ENCODE results near the gene AIFM1.

The AIFM1 gene

DNA sequence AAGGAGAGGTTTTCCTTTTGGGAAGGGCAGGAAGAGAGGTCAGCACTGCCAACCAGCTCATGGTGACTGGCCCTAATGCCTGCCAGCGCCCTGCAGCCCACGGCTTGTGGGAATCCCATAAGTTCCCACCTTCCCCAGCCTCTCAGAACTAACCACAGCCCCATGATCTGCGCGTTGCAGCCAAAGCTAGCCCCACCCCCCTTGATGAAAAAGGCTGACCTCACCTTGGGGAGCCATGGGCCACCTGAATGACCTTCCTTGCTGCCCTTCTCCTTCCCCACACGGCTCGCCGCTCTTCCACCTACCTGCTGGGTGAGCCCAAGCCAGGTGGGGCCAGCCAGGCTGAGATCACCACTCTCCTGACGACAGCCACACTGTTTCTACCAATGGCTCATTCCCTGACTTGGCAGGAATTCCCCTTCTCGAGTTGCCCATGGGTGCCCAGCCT is 51.5 kb downstream of the AIFM1 start:
- no peak overlapping the region for H2AFZ ChIP-seq (ENCODE audit: low read length)
- H3K9me2 ChIP-seq (replicated peaks; ENCODE audit: insufficient read depth, low read length) = no peaks in the 10 kb centered on the region
- no peaks in the 10 kb centered on the region for H3K36me3 ChIP-seq (replicated peaks; ENCODE audit: insufficient read depth, low read length)
- H4K20me1 ChIP-seq (ENCODE audit: insufficient read depth, low read length) = no peaks in the 10 kb centered on the region
- no peak overlapping the region for H3K4me3 ChIP-seq (ENCODE audit: low read length)
- no peak for DNase-seq
- H3K27ac ChIP-seq (ENCODE audit: low read length) = no peak overlapping the region
- no peaks in the 10 kb centered on the region for H3K9me3 ChIP-seq (replicated peaks; ENCODE audit: insufficient read depth, low read length)
- H3K79me2 ChIP-seq (ENCODE audit: low read length) = peaks cover 8% of the 10 kb centered on the region
- H3K27me3 ChIP-seq (replicated peaks; ENCODE audit: insufficient read depth, low read length) = no peaks in the 10 kb centered on the region
- no peak overlapping the region for H3K9ac ChIP-seq (ENCODE audit: low read length)
- H3F3A ChIP-seq (ENCODE audit: insufficient read depth, low read length) = no peaks in the 10 kb centered on the region
- H3K4me1 ChIP-seq (ENCODE audit: low read length) = no peaks in the 10 kb centered on the region
- no peak overlapping the region for H3K4me2 ChIP-seq (ENCODE audit: low read depth, low read length)
- TF ChIP-seq, protein P1, sequence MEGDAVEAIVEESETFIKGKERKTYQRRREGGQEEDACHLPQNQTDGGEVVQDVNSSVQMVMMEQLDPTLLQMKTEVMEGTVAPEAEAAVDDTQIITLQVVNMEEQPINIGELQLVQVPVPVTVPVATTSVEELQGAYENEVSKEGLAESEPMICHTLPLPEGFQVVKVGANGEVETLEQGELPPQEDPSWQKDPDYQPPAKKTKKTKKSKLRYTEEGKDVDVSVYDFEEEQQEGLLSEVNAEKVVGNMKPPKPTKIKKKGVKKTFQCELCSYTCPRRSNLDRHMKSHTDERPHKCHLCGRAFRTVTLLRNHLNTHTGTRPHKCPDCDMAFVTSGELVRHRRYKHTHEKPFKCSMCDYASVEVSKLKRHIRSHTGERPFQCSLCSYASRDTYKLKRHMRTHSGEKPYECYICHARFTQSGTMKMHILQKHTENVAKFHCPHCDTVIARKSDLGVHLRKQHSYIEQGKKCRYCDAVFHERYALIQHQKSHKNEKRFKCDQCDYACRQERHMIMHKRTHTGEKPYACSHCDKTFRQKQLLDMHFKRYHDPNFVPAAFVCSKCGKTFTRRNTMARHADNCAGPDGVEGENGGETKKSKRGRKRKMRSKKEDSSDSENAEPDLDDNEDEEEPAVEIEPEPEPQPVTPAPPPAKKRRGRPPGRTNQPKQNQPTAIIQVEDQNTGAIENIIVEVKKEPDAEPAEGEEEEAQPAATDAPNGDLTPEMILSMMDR (IDR thresholded peaks at IDR 0.05; ENCODE audit: low read length) = no peak
- TF ChIP-seq EZH2phosphoT487 (IDR thresholded peaks at IDR 0.05; ENCODE audit: low read length) = no peak
- no peak for TF ChIP-seq EZH2 (optimal IDR thresholded peaks at IDR 0.05; ENCODE audit: low read depth, low read length)

DNA sequence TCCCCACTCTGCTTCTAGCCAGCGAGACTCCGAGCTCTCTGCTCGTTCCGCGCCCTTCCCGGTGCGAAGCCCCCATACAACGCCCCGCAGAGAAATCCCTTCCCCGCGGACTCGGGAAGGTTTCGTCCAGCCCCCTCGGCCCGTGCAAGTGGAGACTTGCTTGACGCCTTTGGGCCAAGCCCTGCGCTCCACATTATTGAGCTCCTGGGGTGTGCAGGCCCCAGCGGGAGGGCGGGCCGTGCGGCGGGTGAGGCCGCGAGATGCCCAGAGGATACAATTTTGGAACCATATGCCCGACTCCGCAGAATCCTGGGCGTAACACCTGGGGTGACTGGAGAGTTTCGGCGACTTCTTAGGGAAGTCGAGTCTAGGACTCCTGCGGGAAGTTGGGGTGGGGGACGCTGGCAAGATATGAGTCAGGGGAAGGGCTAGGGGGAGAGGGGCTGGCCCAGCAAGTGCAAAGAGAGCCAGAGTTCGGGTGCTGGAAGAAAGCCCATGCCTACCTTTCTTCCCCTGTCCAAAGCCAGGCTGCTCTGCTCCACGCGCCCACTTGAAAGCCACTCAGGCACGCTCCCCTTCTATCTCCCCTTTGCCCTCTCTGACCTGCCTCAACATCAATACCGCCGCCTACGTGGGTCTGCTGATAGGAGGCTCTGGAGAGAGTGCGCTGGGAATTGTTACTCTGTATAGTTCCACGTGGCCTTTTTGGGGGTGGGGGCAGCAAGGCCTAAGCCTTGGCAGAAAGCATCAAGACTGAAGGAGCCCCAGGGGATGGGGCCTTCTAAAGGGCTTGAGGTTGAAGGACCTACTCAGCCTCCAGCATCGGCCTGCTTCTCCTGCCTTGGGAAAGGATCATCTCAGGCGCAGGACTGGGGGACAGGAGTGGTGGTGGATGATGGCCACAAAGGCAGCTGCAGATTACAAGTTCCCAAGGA is 54.2 kb downstream of the AIFM1 start:
- no peaks in the 10 kb centered on the region for H3K9me3 ChIP-seq (replicated peaks; ENCODE audit: insufficient read depth, low read length)
- no peaks in the 10 kb centered on the region for H3K36me3 ChIP-seq (replicated peaks; ENCODE audit: insufficient read depth, low read length)
- no peak overlapping the region for H2AFZ ChIP-seq (ENCODE audit: low read length)
- no peaks in the 10 kb centered on the region for H4K20me1 ChIP-seq (ENCODE audit: insufficient read depth, low read length)
- no peak overlapping the region for H3K27ac ChIP-seq (ENCODE audit: low read length)
- H3K4me1 ChIP-seq (ENCODE audit: low read length) = no peaks in the 10 kb centered on the region
- peaks cover 27% of the 10 kb centered on the region for H3K79me2 ChIP-seq (ENCODE audit: low read length)
- no peak overlapping the region for H3K4me3 ChIP-seq (ENCODE audit: low read length)
- no peak for DNase-seq
- H3F3A ChIP-seq (ENCODE audit: insufficient read depth, low read length) = no peaks in the 10 kb centered on the region
- H3K9me2 ChIP-seq (replicated peaks; ENCODE audit: insufficient read depth, low read length) = no peaks in the 10 kb centered on the region
- no peaks in the 10 kb centered on the region for H3K27me3 ChIP-seq (replicated peaks; ENCODE audit: insufficient read depth, low read length)
- no peak overlapping the region for H3K9ac ChIP-seq (ENCODE audit: low read length)
- TF ChIP-seq EZH2 (optimal IDR thresholded peaks at IDR 0.05; ENCODE audit: low read depth, low read length) (no peak), EZH2phosphoT487 (IDR thresholded peaks at IDR 0.05; ENCODE audit: low read length) (no peak)
- TF ChIP-seq, protein P1 (IDR thresholded peaks at IDR 0.05; ENCODE audit: low read length) = no peak
- H3K4me2 ChIP-seq (ENCODE audit: low read depth, low read length) = no peak overlapping the region

DNA sequence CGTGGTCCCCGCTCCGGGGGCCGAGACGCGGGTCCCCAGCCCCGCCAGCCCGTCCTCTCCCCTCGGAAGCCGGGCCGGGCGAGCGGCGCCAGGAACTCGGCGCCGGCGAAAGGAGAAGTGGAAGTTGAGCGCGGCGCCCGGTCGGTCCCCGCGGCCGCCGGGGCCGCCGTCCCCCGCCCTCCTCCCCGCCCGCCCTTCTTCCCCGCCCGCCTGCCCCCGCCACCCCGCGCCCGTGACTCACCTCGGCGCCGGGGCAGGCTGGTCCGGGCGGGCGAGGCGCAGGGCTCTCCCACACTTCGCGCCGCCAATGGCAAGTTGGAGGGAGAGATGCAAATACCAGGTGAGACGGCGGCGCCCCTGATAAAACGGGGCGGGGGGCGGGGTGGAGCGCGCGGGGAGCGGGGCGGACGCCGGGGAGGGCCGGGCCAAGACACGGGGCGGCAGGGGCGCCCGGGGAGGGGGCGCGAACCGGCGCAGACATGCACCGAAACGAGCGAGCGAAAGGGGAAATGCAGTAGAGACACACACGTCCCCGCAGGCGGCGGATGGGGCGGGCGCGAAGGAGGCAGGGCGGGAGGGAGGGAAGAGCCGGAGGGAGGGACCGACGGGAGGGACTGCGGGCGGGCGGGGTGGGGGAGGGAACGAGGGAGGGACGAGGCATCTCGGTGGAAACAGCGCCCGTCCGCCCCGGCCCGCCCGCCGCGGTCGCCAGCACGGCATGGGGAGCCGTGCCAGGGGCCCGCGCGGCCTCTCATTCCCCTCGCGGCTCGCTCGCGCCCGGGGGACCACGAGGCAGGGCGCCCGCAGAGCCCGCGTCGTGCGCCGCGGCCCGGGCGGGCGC is 55.0 kb downstream of the AIFM1 start, which contains the start of gene ELF4:
ELF4 (minus strand) TSS at position 119 of the 841 bp plus-strand sequence. CDS start 29,167 bp downstream, outside the sequence.
- peak within 1 kb of the TSS; percentile 73 for H3K9ac ChIP-seq (ENCODE audit: low read length)

More for the DNA sequence above, 55.0 kb downstream of the AIFM1 start, which contains the start of gene ELF4:
- Histone ChIP-seq H3F3A (ENCODE audit: insufficient read depth, low read length) (no peaks in the 10 kb centered on the region), H4K20me1 (ENCODE audit: insufficient read depth, low read length) (no peaks in the 10 kb centered on the region), H3K27me3 (replicated peaks; ENCODE audit: insufficient read depth, low read length) (no peaks in the 10 kb centered on the region), H3K79me2 (ENCODE audit: low read length) (peaks cover 33% of the 10 kb centered on the region), H3K27ac (ENCODE audit: low read length) (no peak within 1 kb of the TSS; the same call in 1 of the 2 replicates), H3K4me1 (ENCODE audit: low read length) (no peaks in the 10 kb centered on the region), H3K4me3 (ENCODE audit: low read length) (peak within 1 kb of the TSS; percentile 69), H2AFZ (ENCODE audit: low read length) (peak within 1 kb of the TSS; percentile 63), H3K36me3 (replicated peaks; ENCODE audit: insufficient read depth, low read length) (no peaks in the 10 kb centered on the region), H3K9me2 (replicated peaks; ENCODE audit: insufficient read depth, low read length) (no peaks in the 10 kb centered on the region), H3K9me3 (replicated peaks; ENCODE audit: insufficient read depth, low read length) (no peaks in the 10 kb centered on the region), H3K4me2 (ENCODE audit: low read depth, low read length) (peak within 1 kb of the TSS; percentile 66)
- DNase-seq = peak; percentile 55
- TF ChIP-seq, protein P1 (IDR thresholded peaks at IDR 0.05; ENCODE audit: low read length) = no peak
- TF ChIP-seq EZH2phosphoT487 (IDR thresholded peaks at IDR 0.05; ENCODE audit: low read length) (no peak), EZH2 (optimal IDR thresholded peaks at IDR 0.05; ENCODE audit: low read depth, low read length) (no peak)

All from MM.1S (cell line).